ENCODE measurements around the gene TTC9B. TPM values are rescaled to one million over a fixed set of nuclear protein-coding genes. Genes with fewer than 3 reads are reported as not detected.

The TTC9B gene
- total and polyA plus RNA-seq, 2 of the 8 experiments (the other 6 are each of a cell fraction or from before 2014, with no cell fraction given) = 0.26 TPM; not detected in 1

DNA sequence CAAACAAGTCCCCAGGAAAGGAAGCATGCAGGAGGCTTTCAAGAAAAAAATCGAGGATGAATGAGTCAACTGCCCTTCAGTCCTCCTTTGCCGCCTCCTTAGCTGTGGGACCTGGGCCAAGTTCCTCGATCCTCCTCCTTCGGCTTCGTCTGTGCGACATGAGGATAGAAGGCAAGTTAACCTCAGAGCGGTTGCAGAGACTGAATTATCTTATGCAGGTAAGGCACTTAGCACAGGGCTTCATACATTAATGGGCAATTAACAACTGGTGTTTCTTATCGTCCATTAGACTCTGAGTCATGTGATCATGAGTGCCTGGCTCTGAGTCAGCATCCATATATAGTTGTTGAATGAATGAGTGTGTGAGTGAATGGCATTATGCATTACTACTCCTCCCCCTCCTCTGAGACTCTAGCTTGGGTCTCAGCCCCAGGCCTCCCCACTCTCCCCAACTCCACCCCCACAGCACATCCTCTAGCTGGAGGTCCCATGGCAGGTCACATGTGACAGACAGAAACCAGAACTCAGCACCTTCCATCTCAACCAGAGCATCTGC is 1.6 kb upstream of the TTC9B start:
- no peak overlapping the region for H3K56ac ChIP-seq (replicated peaks; ENCODE audit: insufficient read length, low read depth, low read length)
- H3K79me1 ChIP-seq (ENCODE audit: low read depth, low read length) = no peaks in the 10 kb centered on the region
- H3K18ac ChIP-seq (ENCODE audit: extremely low read depth, low read length) = no peak overlapping the region
- no peak for DNase-seq (ENCODE audit: low read depth in 1 of 2, low spot score in 2 of 2)
- no peak overlapping the region for H4K5ac ChIP-seq (ENCODE audit: insufficient read length, low read depth, low read length)
- H3K9me3 ChIP-seq (ENCODE audit: insufficient read depth in 2 of 2, low read depth in 1 of 2, low read length in 1 of 2) = peaks cover 0 to 5% of the 10 kb centered on the region in 2 experiments; a peak in 1 of 4 replicates
- peaks cover 0 to 13% (median 7%) of the 10 kb centered on the region in 4 experiments; a peak in 5 of 7 replicates for H3K4me1 ChIP-seq (replicated peaks in 1 of 4; ENCODE audit: control insufficient read depth in 3 of 4, insufficient read depth in 4 of 4, low read length in 3 of 4)
- H3K27ac ChIP-seq (ENCODE audit: low read depth, low read length) = no peak overlapping the region
- no peak overlapping the region for H4K8ac ChIP-seq (ENCODE audit: extremely low read depth, insufficient read depth, low read length)
- peaks cover 3 to 4% of the 10 kb centered on the region in 2 experiments for H4K20me1 ChIP-seq (replicated peaks in 1 of 2; ENCODE audit: control insufficient read depth in 1 of 2, insufficient read depth in 2 of 2, low read length in 2 of 2)
- H2BK20ac ChIP-seq (ENCODE audit: low read length) = no peak overlapping the region
- H3K23me2 ChIP-seq (ENCODE audit: low read depth, low read length) = peaks cover 7% of the 10 kb centered on the region; the same call in 1 of the 2 replicates
- no peak for TF ChIP-seq TAF1 (IDR thresholded peaks at IDR 0.05; ENCODE audit: low read depth, low read length)
- no peak for TF ChIP-seq GTF2F1 (IDR thresholded peaks at IDR 0.05; ENCODE audit: borderline replicate concordance, low read depth, low read length)
- no peak for TF ChIP-seq CEBPB (IDR thresholded peaks at IDR 0.05; ENCODE audit: low read depth, low read length)
- TF ChIP-seq RFX5 (IDR thresholded peaks at IDR 0.05; ENCODE audit: borderline replicate concordance, low read depth, low read length) = no peak
- TF ChIP-seq, protein P1, sequence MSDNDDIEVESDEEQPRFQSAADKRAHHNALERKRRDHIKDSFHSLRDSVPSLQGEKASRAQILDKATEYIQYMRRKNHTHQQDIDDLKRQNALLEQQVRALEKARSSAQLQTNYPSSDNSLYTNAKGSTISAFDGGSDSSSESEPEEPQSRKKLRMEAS (IDR thresholded peaks at IDR 0.05) = no peak
- TF ChIP-seq JUND (IDR thresholded peaks at IDR 0.05; ENCODE audit: low read length) = no peak
- no peak for TF ChIP-seq KDM1A (IDR thresholded peaks at IDR 0.05; ENCODE audit: borderline replicate concordance, low read length)
- POLR2A ChIA-PET (ENCODE audit: partially characterized antibody) = no interaction called here
- no peaks in the 10 kb centered on the region for H3K79me2 ChIP-seq (ENCODE audit: control insufficient read depth in 1 of 2, insufficient read depth in 2 of 2, low read length in 2 of 2)
- H2AK5ac ChIP-seq (ENCODE audit: low read depth, low read length) = no peak overlapping the region
- H3K27me3 ChIP-seq (replicated peaks in 1 of 4; ENCODE audit: control insufficient read depth in 3 of 4, extremely low read depth in 1 of 4, insufficient read depth in 3 of 4, low read length in 3 of 4) = peaks cover 3 to 23% (median 16%) of the 10 kb centered on the region in 4 experiments
- no peak overlapping the region for H2BK120ac ChIP-seq (replicated peaks; ENCODE audit: low read depth, low read length)
- no peaks in the 10 kb centered on the region for H3K36me3 ChIP-seq (ENCODE audit: control insufficient read depth in 2 of 4, insufficient read depth in 4 of 4, low read length in 3 of 4)
- no peak overlapping the region for H3K9ac ChIP-seq (replicated peaks in 1 of 4; ENCODE audit: extremely low read depth in 1 of 4, low read depth in 3 of 4, low read length in 3 of 4)
- H4K91ac ChIP-seq (replicated peaks; ENCODE audit: insufficient read length, low read length) = no peak overlapping the region
- WGBS, 2 experiments (ENCODE audit: extremely low coverage in 1 of 2, insufficient coverage in 1 of 2, insufficient read length in 1 of 2, insufficient replicate concordance in 2 of 2, low coverage in 1 of 2, low lambda C conversion rate in 2 of 2, missing lambda C conversion rate in 1 of 2) = 63% methylated on average over 8 of the region's 8 CpGs; no CpG with 5 or more reads in 1 of the 2 experiments
- no peak overlapping the region for H3K4me3 ChIP-seq (ENCODE audit: extremely low read depth in 1 of 4, insufficient read depth in 2 of 4, low read depth in 3 of 4, low read length in 4 of 4)
- H2AFZ ChIP-seq (ENCODE audit: low read length) = no peak overlapping the region
- H3K4me2 ChIP-seq (ENCODE audit: insufficient read depth in 1 of 2, low read depth in 2 of 2, low read length in 2 of 2) = no peak overlapping the region
- CTCF ChIA-PET (ENCODE audit: partially characterized antibody) = interaction anchor here (0.6 to 4.5 kb wide), 9 partner anchors 9 to 351 kb away, joined by 3 to 32 read pairs (median 3); no protein-coding TSS in a partner anchor
- H2BK5ac ChIP-seq (ENCODE audit: low read depth, low read length) = no peak overlapping the region
- no peak overlapping the region for H3K23ac ChIP-seq (ENCODE audit: insufficient read length)
- H2BK12ac ChIP-seq (ENCODE audit: low read depth, low read length) = no peak overlapping the region
- no peak overlapping the region for H3K14ac ChIP-seq (ENCODE audit: insufficient read length)
- FAIRE-seq = no peak
- H2BK15ac ChIP-seq (ENCODE audit: low read length) = no peak overlapping the region
- H3K4ac ChIP-seq (replicated peaks; ENCODE audit: insufficient read length, low read depth, low read length) = no peak overlapping the region

All from H1 (cell line).